PFSK-1 (cell line): ENCODE measurements around the gene KCNMA1.

Experiments used
- POLR2AphosphoS5 ChIP-seq: IDR thresholded peaks from 2 replicates; pipeline ENCODE4 v1.6.1; 2012; ENCODE audit warnings: low read depth, mild to moderate bottlenecking, control low read depth, low read length, moderate library complexity
- REST ChIP-seq, 2 experiments: IDR thresholded peaks; 2 replicates each; pipeline versions ENCODE4 v1.6.1 to v1.8.0; 2011 to 2012; ENCODE audit warnings: low read depth in 2 of 2, low read length in 2 of 2, control low read depth in 1 of 2, inconsistent platforms in 1 of 2, mild to moderate bottlenecking in 1 of 2, moderate library complexity in 1 of 2; ENCODE audit not compliant: insufficient read depth in 1 of 2
- SIN3A ChIP-seq: IDR thresholded peaks from 2 replicates; pipeline ENCODE4 v1.6.1; 2012; ENCODE audit warnings: mild to moderate bottlenecking, low read length, moderate library complexity, borderline replicate concordance; ENCODE audit not compliant: insufficient read depth

- TF ChIP-seq REST (IDR thresholded peaks at IDR 0.05; ENCODE audit: insufficient read depth in 1 of 2, low read depth in 2 of 2, low read length in 2 of 2) (no peak), SIN3A (no peak), POLR2AphosphoS5 (no peak)
Observed at GRCh38 chr10:77380191-77380590, 257.4 kb downstream of the KCNMA1 start.
